KMS-11 (cell line): ENCODE results near the gene RNF40.

Experiments used
- H2AFZ ChIP-seq: fragments of 200-600 bp; sonication (generic); 2 replicates; pipeline ENCODE4 v1.6.1; 2016; ENCODE audit warnings: antibody characterized with exemption, mixed run types, low read depth
- H3K27ac ChIP-seq: fragments of 200-600 bp; sonication (generic); 2 replicates; pipeline ENCODE4 v1.6.1; 2016; ENCODE audit warnings: mild to moderate bottlenecking, mixed run types
- H3K27me3 ChIP-seq: fragments of 200-600 bp; sonication (generic); 2 replicates; pipeline ENCODE4 v1.6.1; 2017; ENCODE audit warnings: mild to moderate bottlenecking, low read depth, mixed run types, moderate library complexity; ENCODE audit not compliant: insufficient read depth
- H3K36me3 ChIP-seq: fragments of 200-600 bp; sonication (generic); 2 replicates; pipeline ENCODE4 v1.6.1; 2017; ENCODE audit warnings: mild to moderate bottlenecking, mixed run types; ENCODE audit not compliant: insufficient read depth
- H3K4me1 ChIP-seq: fragments of 200-600 bp; sonication (generic); 2 replicates; pipeline ENCODE4 v1.6.1; 2016; ENCODE audit warnings: mild to moderate bottlenecking, low read depth, mixed run types; ENCODE audit not compliant: poor library complexity, severe bottlenecking
- H3K4me2 ChIP-seq: fragments of 200-600 bp; sonication (generic); 2 replicates; pipeline ENCODE4 v1.7.0; 2016; ENCODE audit warnings: mild to moderate bottlenecking, mixed run types
- H3K4me3 ChIP-seq: fragments of 200-600 bp; sonication (generic); IDR thresholded peaks from 2 replicates; pipeline ENCODE4 v1.6.1; 2017; ENCODE audit warnings: low read depth, low read length, mixed read lengths; ENCODE audit not compliant: insufficient read depth
- H3K79me2 ChIP-seq: fragments of 200-600 bp; sonication (generic); 2 replicates; pipeline ENCODE4 v1.6.1; 2016; ENCODE audit warnings: low read depth, mixed run types; ENCODE audit not compliant: insufficient read depth
- H3K9ac ChIP-seq: fragments of 200-600 bp; sonication (generic); 2 replicates; pipeline ENCODE4 v1.6.1; 2016; ENCODE audit warnings: mild to moderate bottlenecking, mixed run types
- H4K20me1 ChIP-seq: fragments of 200-600 bp; sonication (generic); 2 replicates; pipeline ENCODE4 v1.6.1; 2016; ENCODE audit warnings: mild to moderate bottlenecking, mixed run types; ENCODE audit not compliant: insufficient read depth
- CTCF ChIP-seq: fragments of 200-600 bp; sonication (generic); conservative IDR thresholded peaks from 2 replicates; pipeline ENCODE4 v1.6.1; 2017; ENCODE audit warnings: low read depth, mild to moderate bottlenecking, antibody characterized with exemption, low read length, moderate library complexity, mixed read lengths

The RNF40 gene

DNA sequence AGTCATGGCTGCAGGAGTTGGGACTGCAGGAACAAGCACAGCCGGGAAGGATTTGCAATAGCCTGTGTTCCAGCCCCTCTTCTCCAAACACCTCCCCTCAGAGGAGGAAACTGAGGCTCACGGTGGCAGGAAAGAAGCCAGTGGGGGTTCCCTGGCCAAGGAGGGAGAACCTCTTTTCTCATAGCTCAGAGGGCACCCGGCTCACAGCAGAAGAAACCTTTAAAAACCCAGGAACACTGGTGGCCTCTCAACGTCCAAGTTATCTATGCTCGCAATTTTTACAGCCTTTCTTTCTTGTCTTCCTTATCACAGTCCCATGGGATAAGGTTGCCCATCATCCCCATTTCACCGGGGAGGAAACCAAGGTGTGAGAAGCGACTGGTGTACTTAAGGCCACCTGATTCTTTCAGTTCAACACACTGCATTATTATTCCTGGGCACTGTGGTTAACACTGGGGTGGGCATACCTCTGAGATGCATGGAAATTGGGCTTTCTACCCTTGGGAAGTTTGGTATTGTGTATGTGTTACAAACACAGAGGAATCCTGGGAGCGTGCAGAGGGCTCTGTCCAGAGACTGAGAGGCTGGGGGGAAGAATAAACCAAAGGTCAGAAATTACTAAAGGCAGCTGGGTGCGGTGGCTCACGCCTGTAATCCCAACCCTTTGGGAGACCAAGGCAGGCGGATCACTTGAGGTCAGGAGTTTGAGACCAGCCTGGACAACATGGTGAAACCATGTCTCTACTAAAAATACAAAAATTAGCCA, 25.7 kb downstream of the RNF40 start:
- TF ChIP-seq CTCF: no peak
- Histone ChIP-seq H2AFZ (peak overlapping the region; percentile 97), H3K79me2 (no peaks in the 10 kb centered on the region), H4K20me1 (no peaks in the 10 kb centered on the region), H3K9ac (peak overlapping the region; percentile 70; the same call in 1 of the 2 replicates), H3K27me3 (peaks cover 3% of the 10 kb centered on the region; the same call in 1 of the 2 replicates), H3K4me2 (peak overlapping the region; percentile 64; the same call in 1 of the 2 replicates), H3K4me3 (no peak overlapping the region), H3K27ac (no peak overlapping the region), H3K36me3 (no peaks in the 10 kb centered on the region), H3K4me1 (peaks cover 5% of the 10 kb centered on the region)

GRCh38 chr16:30793508-30794069, 31.5 kb downstream of the RNF40 start:
- Histone ChIP-seq H3K36me3 (no peaks in the 10 kb centered on the region), H2AFZ (no peak overlapping the region), H3K27ac (no peak overlapping the region), H3K4me2 (no peak overlapping the region), H3K4me3 (no peak overlapping the region), H3K4me1 (no peaks in the 10 kb centered on the region), H4K20me1 (no peaks in the 10 kb centered on the region), H3K9ac (no peak overlapping the region), H3K79me2 (no peaks in the 10 kb centered on the region), H3K27me3 (no peaks in the 10 kb centered on the region)
- no peak for TF ChIP-seq CTCF

- no peak overlapping the region for H3K4me2 ChIP-seq
- TF ChIP-seq CTCF: no peak
- H3K9ac ChIP-seq: no peak overlapping the region
- H3K27me3 ChIP-seq: no peaks in the 10 kb centered on the region
- no peak overlapping the region for H3K4me3 ChIP-seq
- H2AFZ ChIP-seq: no peak overlapping the region
- H3K4me1 ChIP-seq: no peaks in the 10 kb centered on the region
- H3K27ac ChIP-seq: no peak overlapping the region
- no peaks in the 10 kb centered on the region for H3K36me3 ChIP-seq
- H3K79me2 ChIP-seq: no peaks in the 10 kb centered on the region
- H4K20me1 ChIP-seq: no peaks in the 10 kb centered on the region
These were observed 32.5 kb downstream of the RNF40 start for GRCh38 chr16:30794634-30795033.

DNA sequence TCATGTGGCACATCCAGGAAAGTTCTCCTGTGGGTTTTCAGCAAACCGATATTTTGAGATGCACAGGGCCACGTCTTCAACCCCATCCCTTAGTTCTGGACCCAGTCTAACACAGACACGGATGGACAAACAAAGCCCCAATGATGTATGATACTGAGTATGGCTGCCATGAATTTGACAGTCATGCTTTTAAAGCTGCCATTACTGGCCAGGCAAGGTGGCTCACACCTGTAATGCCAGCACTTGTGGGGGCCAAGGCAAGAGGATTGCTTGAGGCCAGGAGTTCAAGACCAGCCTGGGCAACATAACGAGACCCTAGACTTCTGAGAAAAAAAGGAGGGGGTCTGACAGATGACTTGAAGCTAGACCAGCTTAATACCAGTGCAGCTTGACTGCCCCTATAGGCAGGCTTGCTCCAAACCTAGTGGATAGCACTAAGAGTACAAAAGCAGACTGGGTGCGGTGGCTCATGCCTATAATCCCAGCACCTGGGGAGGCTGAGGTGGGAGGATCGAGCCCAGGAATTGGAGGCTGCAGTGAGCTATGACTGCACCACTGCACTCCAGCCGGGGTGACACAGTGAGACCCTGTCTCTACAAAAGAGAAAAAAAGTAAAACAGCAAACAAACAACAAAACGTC, 35.7 kb downstream of the RNF40 start:
- TF ChIP-seq CTCF: 0 out of 2 replicates have a peak, but pooled peaks have one; percentile 15
- Histone ChIP-seq H4K20me1 (no peaks in the 10 kb centered on the region), H3K4me3 (no peak overlapping the region), H3K27me3 (no peaks in the 10 kb centered on the region), H3K36me3 (no peaks in the 10 kb centered on the region), H3K27ac (no peak overlapping the region), H2AFZ (no peak overlapping the region), H3K79me2 (no peaks in the 10 kb centered on the region), H3K9ac (no peak overlapping the region), H3K4me2 (no peak overlapping the region), H3K4me1 (no peaks in the 10 kb centered on the region)
